GM21381 (cell line): Measurements from ENCODE around the gene LRRC1.
A peak's percentile ranks its signal among the peaks of the same experiment; 100 is the strongest.
"Not testable (repeated sequence)": the region's sequence is repeated elsewhere in the genome, so short reads cannot be mapped to it uniquely, and the experiment has no call there.

ENCODE experiments used
- ATAC-seq: cut with Tn5 transposase; IDR thresholded peaks from one replicate; pipeline ENCODE4 v1.9.1; 2021; ENCODE audit warnings: mild to moderate bottlenecking, moderate library complexity; ENCODE audit not compliant: unreplicated experiment

LRRC1 gene

GRCh38 chr6:53794720-53795339 is at the start of gene LRRC1:
Gene LRRC1 (plus strand): TSS chr6:53795005. CDS start chr6:53795257, 252 bp downstream.
- ATAC-seq: peak; percentile 55

- no peak for ATAC-seq
Measured at GRCh38 chr6:53746442-53747103, 48.2 kb upstream of the LRRC1 start.

GRCh38 chr6:53750052-53750650 is 44.7 kb upstream of the LRRC1 start:
- ATAC-seq: no peak

GRCh38 chr6:53751417-53751816 is 43.4 kb upstream of the LRRC1 start:
- no peak for ATAC-seq

GRCh38 chr6:53752440-53752839 is 42.4 kb upstream of the LRRC1 start:
- no peak for ATAC-seq

- no peak for ATAC-seq
Measured at GRCh38 chr6:53752856-53753255, 41.9 kb upstream of the LRRC1 start.

- no peak for ATAC-seq
Measured at GRCh38 chr6:53754330-53754729, 40.5 kb upstream of the LRRC1 start.

GRCh38 chr6:53756396-53756795 is 38.4 kb upstream of the LRRC1 start:
- no peak for ATAC-seq

- ATAC-seq: no peak
Measured at GRCh38 chr6:53758496-53758895, 36.3 kb upstream of the LRRC1 start.

GRCh38 chr6:53761036-53761435 is 33.8 kb upstream of the LRRC1 start:
- no peak for ATAC-seq

- no peak for ATAC-seq
Measured at GRCh38 chr6:53765270-53765669, 29.5 kb upstream of the LRRC1 start.

- ATAC-seq: no peak
Measured at GRCh38 chr6:53766930-53767329, 27.9 kb upstream of the LRRC1 start.

GRCh38 chr6:53767941-53768340 is 26.9 kb upstream of the LRRC1 start:
- ATAC-seq: no peak

GRCh38 chr6:53768636-53769035 is 26.2 kb upstream of the LRRC1 start:
- ATAC-seq: no peak

GRCh38 chr6:53770780-53771249 is 24.0 kb upstream of the LRRC1 start:
- ATAC-seq: no peak

- no peak for ATAC-seq
Measured at GRCh38 chr6:53771785-53772624, 22.8 kb upstream of the LRRC1 start.

GRCh38 chr6:53773044-53773696 is 21.6 kb upstream of the LRRC1 start:
- ATAC-seq: no peak

- not testable (repeated sequence) for ATAC-seq
Measured at GRCh38 chr6:53776152-53776551, 18.7 kb upstream of the LRRC1 start.

GRCh38 chr6:53784991-53785390 is 9.8 kb upstream of the LRRC1 start:
- not testable (repeated sequence) for ATAC-seq

GRCh38 chr6:53786832-53787231 is 8.0 kb upstream of the LRRC1 start:
- ATAC-seq: no peak

GRCh38 chr6:53790886-53791285 is 3.9 kb upstream of the LRRC1 start:
- no peak for ATAC-seq
